HepG2 (cell line): ENCODE data around the gene RARS2. TPM values are rescaled to one million over a fixed set of nuclear protein-coding genes. Genes with fewer than 3 reads are reported as not detected.

Source experiments
- ATAC-seq: fragments of 200-7000 bp; cut with Tn5 transposase; 3 replicates; pipeline ENCODE4 v1.9.1; 2020; ENCODE audit warnings: mild to moderate bottlenecking, moderate library complexity
- BruUV-seq: library from RNA; stranded (reverse); fragments of 400-500 nt; replicated peaks from 2 replicates; lab custom pipeline; 2021; lab: Mats Ljungman, UMichigan
- CTCF ChIA-PET: fragments of 300-600 bp; formaldehyde crosslinking; extraction: SDS; loops from one replicate; lab custom pipeline; 2021; ENCODE audit warnings: low total read pairs, inconsistent platforms, low intra/inter-chr PET ratio; lab: Yijun Ruan, JAX
- POLR2A ChIA-PET: fragments of 350-600 bp; sonication (Branson Sonifier 250); formaldehyde crosslinking; loops from one replicate; lab custom pipeline; 2020; ENCODE audit warnings: antibody characterized with exemption, inconsistent platforms; lab: Yijun Ruan, JAX
- DNase-seq: peaks from one replicate; pipeline ENCODE4 v3.0.0-alpha.2; 2015; ENCODE audit warnings: low spot score
- FAIRE-seq: peaks from 3 replicates; lab custom pipeline; 2011; peaks lifted over from hg19 to GRCh38; lab: Jason Lieb, UNC
- H2AFZ ChIP-seq: one replicate; pipeline ENCODE4 v1.6.1; 2011; ENCODE audit warnings: low read length, inconsistent platforms
- H3K27ac ChIP-seq: fragments of 300-600 bp; 3 replicates; pipeline ENCODE4 v1.8.0; 2011; ENCODE audit warnings: mixed run types, mild to moderate bottlenecking, mixed read lengths, low read length, inconsistent platforms; ENCODE audit not compliant: insufficient read depth; ENCODE audit errors: extremely low read length
- H3K27me3 ChIP-seq, 2 experiments: fragments of 200-600 bp in 1 of 2; 2 replicates in 1 of 2; 3 replicates in 1 of 2; pipeline versions ENCODE4 v1.6.0 to v1.8.0; 2011; ENCODE audit warnings: low read length in 2 of 2, mild to moderate bottlenecking in 2 of 2, moderate library complexity in 2 of 2, inconsistent platforms in 1 of 2; ENCODE audit not compliant: insufficient read depth in 2 of 2, control insufficient read depth in 1 of 2
- H3K36me3 ChIP-seq, 2 experiments: fragments of 200-600 bp in 1 of 2; replicated peaks in 1 of 2; 2 replicates in 1 of 2; 3 replicates in 1 of 2; pipeline versions ENCODE4 v1.5.1 to v1.8.0; 2011; ENCODE audit warnings: low read length in 2 of 2, inconsistent platforms in 1 of 2; ENCODE audit not compliant: insufficient read depth in 2 of 2, control insufficient read depth in 1 of 2
- H3K4me1 ChIP-seq: 2 replicates; pipeline ENCODE4 v1.5.1; 2012; ENCODE audit warnings: low read length, inconsistent platforms; ENCODE audit not compliant: insufficient read depth
- H3K4me2 ChIP-seq: 2 replicates; pipeline ENCODE4 v1.6.0; 2011; ENCODE audit warnings: low read depth, low read length, inconsistent platforms
- H3K4me3 ChIP-seq, 3 experiments: fragments of 200-600 bp in 1 of 3; sonication (generic), shearing (Covaris generic) in 1 of 3; replicated peaks in 1 of 3; 2 replicates each; pipeline ENCODE4 v1.5.1; 2011 to 2016; ENCODE audit warnings: low read length in 3 of 3, inconsistent platforms in 2 of 3, low read depth in 2 of 3, mild to moderate bottlenecking in 2 of 3, control low read depth in 1 of 3, mixed read lengths in 1 of 3; ENCODE audit not compliant: insufficient read depth in 1 of 3
- H3K79me2 ChIP-seq: one replicate; pipeline ENCODE4 v1.6.1; 2011; ENCODE audit warnings: low read length, inconsistent platforms; ENCODE audit not compliant: insufficient read depth
- H3K9ac ChIP-seq: 2 replicates; pipeline ENCODE4 v1.6.0; 2011; ENCODE audit warnings: mild to moderate bottlenecking, low read depth, low read length, inconsistent platforms; ENCODE audit not compliant: insufficient read depth
- H3K9me3 ChIP-seq: 2 replicates; pipeline ENCODE4 v1.5.1; 2012; ENCODE audit warnings: mild to moderate bottlenecking, low read length
- H4K20me1 ChIP-seq: 2 replicates; pipeline ENCODE4 v1.6.0; 2011; ENCODE audit warnings: inconsistent platforms, mild to moderate bottlenecking, low read length, moderate library complexity; ENCODE audit not compliant: insufficient read depth
- AKAP8 ChIP-seq: sonication (generic); formaldehyde crosslinking; IDR thresholded peaks from 2 replicates; pipeline ENCODE4 v1.5.1; 2020; ENCODE audit warnings: mild to moderate bottlenecking, missing genetic modification reagents
- CHD4 ChIP-seq: fragments of 200-600 bp; sonication (generic); IDR thresholded peaks from 2 replicates; pipeline ENCODE4 v1.7.0; 2017; ENCODE audit warnings: mild to moderate bottlenecking, low read length, borderline replicate concordance
- FOXP4 ChIP-seq: sonication (generic); formaldehyde crosslinking; IDR thresholded peaks from 2 replicates; pipeline ENCODE4 v1.4.0; 2020; ENCODE audit warnings: missing genetic modification reagents
- NCOA5 ChIP-seq: sonication (generic); formaldehyde crosslinking; IDR thresholded peaks from 2 replicates; pipeline ENCODE4 v1.4.0; 2020; ENCODE audit warnings: missing genetic modification reagents
- POGZ ChIP-seq: sonication (generic); formaldehyde crosslinking; IDR thresholded peaks from 2 replicates; pipeline ENCODE4 v1.4.0; 2020; ENCODE audit warnings: mild to moderate bottlenecking, missing genetic modification reagents
- ZFP36L2 ChIP-seq: sonication (generic); formaldehyde crosslinking; IDR thresholded peaks from 2 replicates; pipeline ENCODE4 v1.4.0; 2020; ENCODE audit warnings: missing genetic modification reagents
- ZFP41 ChIP-seq: sonication (generic); formaldehyde crosslinking; IDR thresholded peaks from 2 replicates; pipeline ENCODE4 v1.4.0; 2020; ENCODE audit warnings: mild to moderate bottlenecking, missing genetic modification reagents, borderline replicate concordance
- ZNF10 ChIP-seq: sonication (generic); formaldehyde crosslinking; IDR thresholded peaks from 2 replicates; pipeline ENCODE4 v1.4.0; 2020; ENCODE audit warnings: mild to moderate bottlenecking, low read depth, missing genetic modification reagents, borderline replicate concordance
- ZNF101 ChIP-seq: sonication (generic); formaldehyde crosslinking; IDR thresholded peaks from 2 replicates; pipeline ENCODE4 v1.4.0; 2020; ENCODE audit warnings: mild to moderate bottlenecking, low read depth, missing genetic modification reagents, borderline replicate concordance
- ZNF264 ChIP-seq: sonication (generic); formaldehyde crosslinking; IDR thresholded peaks from 2 replicates; pipeline ENCODE4 v1.4.0; 2020; ENCODE audit warnings: missing genetic modification reagents
- ZNF431 ChIP-seq: sonication (generic); formaldehyde crosslinking; IDR thresholded peaks from 2 replicates; pipeline ENCODE4 v1.9.0; 2022; ENCODE audit warnings: missing genetic modification reagents, low read depth, mild to moderate bottlenecking, borderline replicate concordance
- ZNF543 ChIP-seq: sonication (generic); formaldehyde crosslinking; IDR thresholded peaks from 2 replicates; pipeline ENCODE4 v1.4.0; 2020; ENCODE audit warnings: mild to moderate bottlenecking, missing genetic modification reagents
- ZNF574 ChIP-seq: sonication (generic); formaldehyde crosslinking; IDR thresholded peaks from 2 replicates; pipeline ENCODE4 v1.4.0; 2020; ENCODE audit warnings: missing genetic modification reagents
- ZNF75D ChIP-seq: sonication (generic); formaldehyde crosslinking; IDR thresholded peaks from 2 replicates; pipeline ENCODE4 v1.8.1; 2023; ENCODE audit warnings: missing genetic modification reagents, mild to moderate bottlenecking, borderline replicate concordance
- ZSCAN21 ChIP-seq: sonication (generic); formaldehyde crosslinking; IDR thresholded peaks from 2 replicates; pipeline ENCODE4 v1.8.0; 2022; ENCODE audit warnings: mild to moderate bottlenecking, missing genetic modification reagents, moderate library complexity, borderline replicate concordance
- WGBS: methylation state at CpG from one replicate; pipeline ENCODE4 v1.1.6; 2017; ENCODE audit warnings: low lambda C conversion rate; 5-methylcytosine and 5-hydroxymethylcytosine counted together
- in situ Hi-C: cut with HindIII; loops from 2 replicates; pipeline ENCODE4 v1.10.0; 2017; ENCODE audit warnings: low pct_unique_long_range_greater_than_20kb; ENCODE audit not compliant: extremely low pct_ligation_motif_present
- intact Hi-C: fragments of 100-400 bp; cut with micrococcal nuclease; formaldehyde crosslinking; loops from one replicate; pipeline ENCODE4 v1.10.0; 2022; ENCODE audit not compliant: unreplicated experiment
- polyA plus RNA-seq, 8 experiments: library from polyadenylated mRNA; depleted of rRNA in 3 of 8; stranded (reverse) in 7 of 8; unstranded in 1 of 8; fragments of >200 nt; fragmentation: Illumina TruSeq in 4 of 8; extraction: Trizol in 4 of 8; gene quantifications; 2 replicates each; pipeline versions ENCODE4 v1.2.1 to v1.2.3, GENCODE V29; 2011 to 2016; ENCODE audit warnings: low read depth in 4 of 8, missing spikeins in 1 of 8, mixed read lengths in 1 of 8; ENCODE audit not compliant: insufficient read depth in 1 of 8
- total RNA-seq, 5 experiments: library from RNA; depleted of rRNA; stranded (reverse); fragments of >200 nt; fragmentation: Illumina TruSeq; extraction: Trizol; gene quantifications; 2 replicates each; pipeline ENCODE4 v1.2.3, GENCODE V29; 2016; ENCODE audit warnings: low read depth in 1 of 5

RARS2 gene
- total and polyA plus RNA-seq, 2 of the 13 experiments (the other 11 are each of a cell fraction or from before 2014, with no cell fraction given), result 23.4 to 80.1 TPM

DNA sequence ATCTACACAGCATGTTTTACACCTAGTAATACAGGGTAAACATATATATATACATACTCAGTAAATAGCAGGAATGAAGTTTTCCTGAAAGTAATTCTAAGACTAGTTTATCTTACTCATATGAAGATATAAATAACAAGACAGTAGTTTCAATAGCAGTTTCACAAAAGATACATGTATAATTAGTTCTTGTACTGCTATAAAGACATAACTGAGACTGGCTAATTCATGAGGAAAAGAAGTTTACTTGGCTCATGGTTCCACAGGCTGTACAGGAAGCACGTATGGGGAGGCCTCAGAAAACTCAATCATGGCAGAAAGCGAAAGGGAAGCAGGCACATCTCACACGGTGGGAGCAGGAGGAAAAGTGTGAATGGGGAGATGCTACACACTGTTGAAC, 16.9 kb downstream of the RARS2 start:
- H3K9me3 ChIP-seq, result no peaks in the 10 kb centered on the region
- TF ChIP-seq ZNF264 (CRISPR knock-in tag), result no peak
- 0 out of 2 replicates have a peak, but pooled peaks have one; percentile 35 for TF ChIP-seq CHD4
- peaks cover 56% of the 10 kb centered on the region for H3K4me1 ChIP-seq
- H3K9ac ChIP-seq, result no peak overlapping the region
- no peak overlapping the region for H3K4me3 ChIP-seq
- 94% methylated on average over 3 of the region's 3 CpGs for WGBS
- no peak overlapping the region for H2AFZ ChIP-seq
- intact Hi-C loops, result no loop called here
- H3K79me2 ChIP-seq, result peaks cover 87% of the 10 kb centered on the region
- peaks cover 2 to 18% of the 10 kb centered on the region in 2 experiments; a peak in 4 of 5 replicates for H3K36me3 ChIP-seq
- ATAC-seq, result no peak
- FAIRE-seq, result no peak
- POLR2A ChIA-PET, result interaction anchor here (1.7 kb wide), 1 partner anchor 16 kb away, joined by 5 read pairs; the partner anchor contains the start of genes ORC3 and RARS2
- CTCF ChIA-PET, result no interaction called here
- no peaks in the 10 kb centered on the region for H3K27me3 ChIP-seq
- no peak for DNase-seq
- 0 out of 2 replicates have a peak, but pooled peaks cover 4% of the 10 kb centered on the region for H4K20me1 ChIP-seq
- BruUV-seq, result no TSS peak
- in situ Hi-C loops, result no loop called here
- H3K4me2 ChIP-seq, result no peak overlapping the region
- peak overlapping the region; percentile 19 for H3K27ac ChIP-seq

GRCh38 chr6:87572021-87572420, 17.8 kb downstream of the RARS2 start:
- in situ Hi-C loops, result no loop called here
- ChIA-PET POLR2A (no interaction called here), CTCF (no interaction called here)
- no peak overlapping the region for H3K27ac ChIP-seq
- FAIRE-seq (no peak), DNase-seq (no peak), ATAC-seq (no peak)
- BruUV-seq, result no TSS peak
- no peaks in the 10 kb centered on the region for H3K9me3 ChIP-seq
- H3K79me2 ChIP-seq, result peaks cover 79% of the 10 kb centered on the region
- WGBS, result 88% methylated on average over 4 of the region's 4 CpGs
- no peak overlapping the region for H3K9ac ChIP-seq
- H3K27me3 ChIP-seq, result no peaks in the 10 kb centered on the region
- H3K36me3 ChIP-seq, result peaks cover 2 to 15% of the 10 kb centered on the region in 2 experiments; a peak in 4 of 5 replicates
- no peak overlapping the region for H3K4me3 ChIP-seq
- intact Hi-C loops, result no loop called here
- 0 out of 2 replicates have a peak, but pooled peaks cover 4% of the 10 kb centered on the region for H4K20me1 ChIP-seq
- H2AFZ ChIP-seq, result no peak overlapping the region
- H3K4me2 ChIP-seq, result no peak overlapping the region
- peaks cover 52% of the 10 kb centered on the region for H3K4me1 ChIP-seq
- TF ChIP-seq ZNF543 (CRISPR knock-in tag) (no peak), ZNF10 (CRISPR knock-in tag) (no peak), POGZ (CRISPR knock-in tag) (no peak), ZFP41 (CRISPR knock-in tag) (no peak), NCOA5 (no peak), ZNF574 (CRISPR knock-in tag) (no peak), ZNF431 (CRISPR knock-in tag) (no peak), ZFP36L2 (CRISPR knock-in tag) (no peak), ZNF75D (no peak), ZNF101 (CRISPR knock-in tag) (no peak), FOXP4 (no peak), AKAP8 (CRISPR knock-in tag) (no peak), ZSCAN21 (CRISPR knock-in tag) (no peak)
